GM23248 (cell line): ENCODE measurements around the gene EIF3A.
"Not testable (repeated sequence)": the region's sequence is repeated elsewhere in the genome, so short reads cannot be mapped to it uniquely, and the experiment has no call there.

Source experiments
- EZH2 ChIP-seq: fragments of 200-600 bp; sonication (generic); IDR thresholded peaks from 2 replicates; pipeline ENCODE4 v1.6.1; 2018; ENCODE audit warnings: antibody characterized with exemption, mild to moderate bottlenecking; ENCODE audit not compliant: insufficient read depth, poor library complexity, severe bottlenecking
- EZH2phosphoT487 ChIP-seq: fragments of 200-600 bp; sonication (generic); IDR thresholded peaks from 2 replicates; pipeline ENCODE4 v1.6.1; 2018; ENCODE audit warnings: antibody characterized with exemption, moderate library complexity, mild to moderate bottlenecking, low read depth; ENCODE audit not compliant: insufficient read depth

- TF ChIP-seq EZH2, EZH2phosphoT487: not testable (repeated sequence)
These were observed 52.1 kb downstream of the EIF3A start for GRCh38 chr10:119028445-119028899.
